ENCODE results near the gene FRMD5.

DNA sequence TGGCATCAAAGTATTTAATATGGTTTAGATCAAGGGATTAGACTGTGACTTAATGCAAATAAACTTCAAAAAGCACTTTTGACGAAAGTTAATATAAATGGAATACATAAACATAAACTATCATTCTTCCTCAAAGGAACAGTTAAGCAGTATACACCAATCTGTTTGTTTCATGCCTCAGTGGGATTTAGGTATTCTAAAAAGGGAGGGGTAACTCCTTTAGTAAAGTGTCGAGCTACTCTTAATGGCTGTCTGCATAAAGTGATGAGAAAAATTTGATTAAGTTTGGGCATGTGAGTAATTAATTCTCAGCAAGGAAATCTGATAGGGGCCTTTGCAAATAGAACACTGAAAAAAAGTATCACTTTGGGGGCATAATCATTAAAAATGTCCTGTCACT, 176.9 kb downstream of the FRMD5 start:
- TF ChIP-seq, protein P1, sequence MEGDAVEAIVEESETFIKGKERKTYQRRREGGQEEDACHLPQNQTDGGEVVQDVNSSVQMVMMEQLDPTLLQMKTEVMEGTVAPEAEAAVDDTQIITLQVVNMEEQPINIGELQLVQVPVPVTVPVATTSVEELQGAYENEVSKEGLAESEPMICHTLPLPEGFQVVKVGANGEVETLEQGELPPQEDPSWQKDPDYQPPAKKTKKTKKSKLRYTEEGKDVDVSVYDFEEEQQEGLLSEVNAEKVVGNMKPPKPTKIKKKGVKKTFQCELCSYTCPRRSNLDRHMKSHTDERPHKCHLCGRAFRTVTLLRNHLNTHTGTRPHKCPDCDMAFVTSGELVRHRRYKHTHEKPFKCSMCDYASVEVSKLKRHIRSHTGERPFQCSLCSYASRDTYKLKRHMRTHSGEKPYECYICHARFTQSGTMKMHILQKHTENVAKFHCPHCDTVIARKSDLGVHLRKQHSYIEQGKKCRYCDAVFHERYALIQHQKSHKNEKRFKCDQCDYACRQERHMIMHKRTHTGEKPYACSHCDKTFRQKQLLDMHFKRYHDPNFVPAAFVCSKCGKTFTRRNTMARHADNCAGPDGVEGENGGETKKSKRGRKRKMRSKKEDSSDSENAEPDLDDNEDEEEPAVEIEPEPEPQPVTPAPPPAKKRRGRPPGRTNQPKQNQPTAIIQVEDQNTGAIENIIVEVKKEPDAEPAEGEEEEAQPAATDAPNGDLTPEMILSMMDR (IDR thresholded peaks at IDR 0.05): no peak
- TF ChIP-seq EP300 (IDR thresholded peaks at IDR 0.05; ENCODE audit: low read depth) (no peak), POLR2A (IDR thresholded peaks at IDR 0.05) (no peak), POLR2AphosphoS5 (IDR thresholded peaks at IDR 0.05) (no peak)
